CD4-positive, alpha-beta T cell (primary cell): ENCODE data around the gene DDX54. TPM values are rescaled to one million over a fixed set of nuclear protein-coding genes. Genes with fewer than 3 reads are reported as not detected.

Experiments
- ATAC-seq: fragments of 200-7000 bp; cut with Tn5 transposase; one replicate; pipeline ENCODE4 v1.10.0; 2022; ENCODE audit warnings: mild to moderate bottlenecking; ENCODE audit not compliant: poor library complexity
- CTCF ChIA-PET: fragments of 350-600 bp; sonication (Branson Sonifier 250); formaldehyde crosslinking; loops from one replicate; lab custom pipeline; 2021; ENCODE audit warnings: antibody characterized with exemption, inconsistent platforms; lab: Charles Lee
- POLR2A ChIA-PET: fragments of 350-600 bp; sonication (Branson Sonifier 250); formaldehyde crosslinking; loops from one replicate; lab custom pipeline; 2021; ENCODE audit warnings: antibody characterized with exemption, inconsistent platforms; lab: Charles Lee
- DNase-seq, 14 experiments: peaks; one replicate each; pipeline ENCODE4 v3.0.0-alpha.2; 2013 to 2020; ENCODE audit warnings: mixed read lengths in 2 of 14
- H3K27ac ChIP-seq, 2 donors: one replicate each; pipeline versions ENCODE4 v1.5.1 to v1.7.0; 2013; ENCODE audit warnings: low read length in 2 of 2, low read depth in 1 of 2, mild to moderate bottlenecking in 1 of 2
- H3K27me3 ChIP-seq, 2 experiments: 1 replicate in 1 of 2; 2 replicates in 1 of 2; pipeline versions ENCODE4 v1.6.1 to v1.7.0; 2013; ENCODE audit warnings: low read length in 2 of 2, control low read depth in 1 of 2, mild to moderate bottlenecking in 1 of 2, moderate library complexity in 1 of 2; ENCODE audit not compliant: insufficient read depth in 2 of 2, control insufficient read depth in 1 of 2
- H3K36me3 ChIP-seq: one replicate; pipeline ENCODE4 v1.6.1; 2013; ENCODE audit warnings: low read length, control low read depth; ENCODE audit not compliant: insufficient read depth
- H3K4me1 ChIP-seq: one replicate; pipeline ENCODE4 v1.6.1; 2013; ENCODE audit warnings: low read length, control low read depth; ENCODE audit not compliant: insufficient read depth
- H3K4me3 ChIP-seq: one replicate; pipeline ENCODE4 v1.5.1; 2013; ENCODE audit warnings: mild to moderate bottlenecking, low read length, moderate library complexity
- H3K9me3 ChIP-seq, 2 experiments: 1 replicate in 1 of 2; 2 replicates in 1 of 2; pipeline versions ENCODE4 v1.6.1 to v1.7.0; 2013; ENCODE audit warnings: low read length in 2 of 2, mild to moderate bottlenecking in 2 of 2, control low read depth in 1 of 2, moderate library complexity in 1 of 2; ENCODE audit not compliant: control insufficient read depth in 1 of 2, insufficient read depth in 1 of 2
- H3K27ac Mint-ChIP-seq: one replicate; pipeline ENCODE4 v1.8.0; 2020; ENCODE audit warnings: mixed read lengths
- H3K27me3 Mint-ChIP-seq: one replicate; pipeline ENCODE4 v1.8.0; 2021; ENCODE audit warnings: mixed read lengths
- H3K36me3 Mint-ChIP-seq: one replicate; pipeline ENCODE4 v1.8.0; 2021; ENCODE audit warnings: low read depth, mixed read lengths
- H3K4me1 Mint-ChIP-seq: one replicate; pipeline ENCODE4 v1.8.0; 2021; ENCODE audit warnings: low read depth, mixed read lengths
- H3K4me3 Mint-ChIP-seq: one replicate; pipeline ENCODE4 v1.8.0; 2020; ENCODE audit warnings: mild to moderate bottlenecking, mixed read lengths
- H3K9me3 Mint-ChIP-seq: one replicate; pipeline ENCODE4 v1.8.0; 2020; ENCODE audit warnings: mixed read lengths
- CTCF ChIP-seq: fragments of 200-600 bp; IDR thresholded peaks from one replicate; pipeline ENCODE4 v1.8.0; 2022; ENCODE audit warnings: antibody characterized with exemption, mild to moderate bottlenecking
- intact Hi-C, 2 experiments: fragments of 100-400 bp; cut with DNase I in 1 of 2; cut with micrococcal nuclease in 1 of 2; formaldehyde crosslinking; loops; one replicate each; pipeline versions ENCODE4 v1.15.1 to v1.9.0; 2023 to 2025; cut with DNase I, micrococcal nuclease
- total RNA-seq, 174 experiments: library from RNA in 2 of 174; stranded (reverse) in 2 of 174; gene quantifications; one replicate each; pipeline ENCODE4 v1.2.3 and lab custom pipeline; 2021 to 2026

Gene DDX54
- total RNA-seq, 2 experiments from 2014 or later = 56.8 to 61.1 TPM

- POLR2A ChIA-PET = no interaction called here
- H3K4me1 ChIP-seq = no peaks in the 10 kb centered on the region
- H3K27ac ChIP-seq = no peak overlapping the region
- no peak overlapping the region for H3K27ac Mint-ChIP-seq
- DNase-seq (no peak), ATAC-seq (no peak)
- no peaks in the 10 kb centered on the region for H3K27me3 ChIP-seq
- peaks cover 89% of the 10 kb centered on the region for H3K36me3 Mint-ChIP-seq
- no peak for TF ChIP-seq CTCF
- CTCF ChIA-PET = no interaction called here
- no peaks in the 10 kb centered on the region for H3K9me3 ChIP-seq
- peaks cover 90% of the 10 kb centered on the region for H3K36me3 ChIP-seq
- no peak overlapping the region for H3K4me3 ChIP-seq
- no peaks in the 10 kb centered on the region for H3K27me3 Mint-ChIP-seq
- intact Hi-C loops = no loop called here
- H3K4me1 Mint-ChIP-seq = no peaks in the 10 kb centered on the region
- no peaks in the 10 kb centered on the region for H3K9me3 Mint-ChIP-seq
- no peak overlapping the region for H3K4me3 Mint-ChIP-seq
These were observed 19.5 kb downstream of the DDX54 start for GRCh38 chr12:113165521-113166450.

- DNase-seq (no peak), ATAC-seq (no peak)
- H3K4me1 ChIP-seq = no peaks in the 10 kb centered on the region
- H3K27ac ChIP-seq = no peak overlapping the region
- H3K9me3 Mint-ChIP-seq = no peaks in the 10 kb centered on the region
- CTCF ChIA-PET = no interaction called here
- H3K27me3 ChIP-seq = no peaks in the 10 kb centered on the region
- POLR2A ChIA-PET = no interaction called here
- H3K27ac Mint-ChIP-seq = no peak overlapping the region
- peaks cover 88% of the 10 kb centered on the region for H3K36me3 Mint-ChIP-seq
- no peak overlapping the region for H3K4me3 Mint-ChIP-seq
- H3K4me3 ChIP-seq = no peak overlapping the region
- no peaks in the 10 kb centered on the region for H3K27me3 Mint-ChIP-seq
- H3K4me1 Mint-ChIP-seq = no peaks in the 10 kb centered on the region
- H3K36me3 ChIP-seq = peaks cover 90% of the 10 kb centered on the region
- no peak for TF ChIP-seq CTCF
- no peaks in the 10 kb centered on the region for H3K9me3 ChIP-seq
- intact Hi-C loops = no loop called here
These were observed 21.3 kb downstream of the DDX54 start for GRCh38 chr12:113164014-113164413.

- no peak overlapping the region for H3K4me3 ChIP-seq
- POLR2A ChIA-PET = no interaction called here
- DNase-seq (peak in 1 of 14 experiments; percentile 12), ATAC-seq (no peak)
- no peaks in the 10 kb centered on the region for H3K9me3 ChIP-seq
- H3K4me1 ChIP-seq = no peaks in the 10 kb centered on the region
- H3K36me3 ChIP-seq = peaks cover 90% of the 10 kb centered on the region
- CTCF ChIA-PET = no interaction called here
- TF ChIP-seq CTCF = no peak
- no peaks in the 10 kb centered on the region for H3K27me3 ChIP-seq
- H3K27me3 Mint-ChIP-seq = no peaks in the 10 kb centered on the region
- no peak overlapping the region for H3K27ac Mint-ChIP-seq
- H3K9me3 Mint-ChIP-seq = no peaks in the 10 kb centered on the region
- H3K27ac ChIP-seq = no peak overlapping the region
- no peaks in the 10 kb centered on the region for H3K4me1 Mint-ChIP-seq
- no peak overlapping the region for H3K4me3 Mint-ChIP-seq
- peaks cover 86% of the 10 kb centered on the region for H3K36me3 Mint-ChIP-seq
- intact Hi-C loops = no loop called here
These were observed 22.3 kb downstream of the DDX54 start for GRCh38 chr12:113163030-113163360.
